Gastroesophageal sphincter (tissue), 2 donors: ENCODE data around the gene DPYD.

Experiments used
- EP300 ChIP-seq: sonication (generic); formaldehyde crosslinking; IDR thresholded peaks from one replicate; pipeline ENCODE4 v1.6.1; 2017; ENCODE audit warnings: antibody characterized with exemption, mild to moderate bottlenecking
- POLR2A ChIP-seq, 2 donors: fragments of 450-650 bp; IDR thresholded peaks; one replicate each; pipeline ENCODE4 v1.6.1; 2017; ENCODE audit warnings: antibody characterized with exemption in 2 of 2, mild to moderate bottlenecking in 2 of 2, moderate library complexity in 1 of 2

DNA sequence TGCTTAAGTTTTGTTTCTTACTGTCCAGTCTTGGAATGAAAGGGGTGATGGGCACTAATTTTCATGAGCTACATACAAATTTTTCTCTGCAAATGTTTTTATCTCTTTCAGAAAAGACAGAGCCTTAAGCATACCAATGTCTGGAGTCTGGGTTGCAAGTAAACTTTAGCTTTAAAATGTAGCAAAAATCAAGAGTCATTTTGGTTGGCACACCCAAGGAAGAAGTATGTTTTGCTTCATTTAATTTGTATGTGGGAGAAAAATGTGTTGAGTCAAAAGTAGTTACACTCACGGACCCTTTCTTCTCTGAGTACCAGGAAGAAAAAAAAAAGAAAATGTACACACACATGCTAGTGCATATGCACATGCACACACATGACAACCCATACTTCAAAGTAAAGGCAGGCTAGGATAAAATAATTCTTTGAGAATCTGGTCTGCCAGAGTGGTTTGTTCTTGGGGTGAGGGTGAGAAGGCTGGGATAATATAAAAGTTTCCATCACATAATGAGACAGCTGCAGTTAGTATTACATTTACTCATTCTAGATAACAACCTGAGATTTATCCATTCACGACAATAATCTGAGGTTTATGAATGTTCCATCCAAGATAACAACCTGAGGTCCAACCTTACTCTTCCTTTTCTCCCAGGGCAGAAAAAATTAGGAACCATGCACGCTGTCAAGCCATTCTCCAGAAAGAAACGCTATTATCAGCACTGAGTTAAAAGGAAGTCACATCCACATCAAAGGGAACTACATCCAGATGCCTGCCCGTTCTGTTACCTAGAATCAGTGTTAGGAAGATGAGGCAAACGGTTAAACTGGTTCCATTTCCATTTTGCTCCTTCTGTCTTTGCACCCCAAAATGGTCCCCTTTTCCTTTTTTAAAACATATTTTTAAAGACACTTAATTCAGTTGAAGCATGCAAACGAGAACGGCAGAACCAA, 9.3 kb downstream of the DPYD start:
- no peak for TF ChIP-seq EP300
- TF ChIP-seq POLR2A (IDR thresholded peaks at IDR 0.05), result no peak
